H1 (cell line): Measurements from ENCODE around the gene SLFN5. TPM values are rescaled to one million over a fixed set of nuclear protein-coding genes. Genes with fewer than 3 reads are reported as not detected.

ENCODE experiments used
- CTCF ChIA-PET: fragments of 300-600 bp; sonication (Branson Sonifier 250); formaldehyde crosslinking; loops from one replicate; lab custom pipeline; 2021; ENCODE audit not compliant: partially characterized antibody; lab: Charles Lee
- POLR2A ChIA-PET: fragments of 300-600 bp; sonication (Branson Sonifier 250); formaldehyde crosslinking; loops from one replicate; lab custom pipeline; 2021; ENCODE audit warnings: inconsistent platforms; ENCODE audit not compliant: partially characterized antibody; lab: Charles Lee
- DNase-seq, 2 experiments: peaks; one replicate each; pipeline versions ENCODE4 v3.0.0 to v3.0.0-alpha.2; 2010 to 2022; ENCODE audit warnings: low spot score in 2 of 2, low read depth in 1 of 2, mixed read lengths in 1 of 2
- FAIRE-seq: peaks from 2 replicates; lab custom pipeline; 2011; peaks lifted over from hg19 to GRCh38; lab: Jason Lieb, UNC
- H2AFZ ChIP-seq: 2 replicates; pipeline ENCODE4 v1.8.1; 2012; ENCODE audit warnings: low read length, inconsistent platforms
- H2AK5ac ChIP-seq: 2 replicates; pipeline ENCODE4 v1.6.1; 2013; ENCODE audit warnings: low read depth, low read length
- H2BK120ac ChIP-seq: replicated peaks from 2 replicates; pipeline ENCODE3; 2013; ENCODE audit warnings: low read depth, low read length, inconsistent platforms
- H2BK12ac ChIP-seq: 2 replicates; pipeline ENCODE4 v1.6.1; 2013; ENCODE audit warnings: low read depth, low read length
- H2BK15ac ChIP-seq: 2 replicates; pipeline ENCODE4 v1.6.1; 2013; ENCODE audit warnings: low read length
- H2BK20ac ChIP-seq: 2 replicates; pipeline ENCODE4 v1.6.1; 2013; ENCODE audit warnings: low read length
- H2BK5ac ChIP-seq: 2 replicates; pipeline ENCODE4 v1.6.1; 2013; ENCODE audit warnings: low read depth, low read length
- H3K14ac ChIP-seq: 2 replicates; pipeline ENCODE4 v1.6.1; 2013; ENCODE audit warnings: inconsistent platforms; ENCODE audit not compliant: insufficient read length
- H3K18ac ChIP-seq: 2 replicates; pipeline ENCODE4 v1.6.1; 2013; ENCODE audit warnings: low read length; ENCODE audit errors: extremely low read depth
- H3K23ac ChIP-seq: 2 replicates; pipeline ENCODE4 v1.6.1; 2013; ENCODE audit warnings: inconsistent platforms; ENCODE audit not compliant: insufficient read length
- H3K23me2 ChIP-seq: 2 replicates; pipeline ENCODE4 v1.6.1; 2013; ENCODE audit warnings: low read depth, low read length
- H3K27ac ChIP-seq: 2 replicates; pipeline ENCODE4 v1.6.1; 2011; ENCODE audit warnings: low read depth, low read length, inconsistent platforms
- H3K27me3 ChIP-seq, 4 experiments: replicated peaks in 1 of 4; 1 replicate in 1 of 4; 2 replicates in 3 of 4; pipeline versions ENCODE4 v1.6.1 to v1.8.1; 2011 to 2013; ENCODE audit warnings: low read length in 3 of 4, mild to moderate bottlenecking in 3 of 4, inconsistent platforms in 2 of 4, mixed read lengths in 2 of 4, moderate library complexity in 1 of 4; ENCODE audit not compliant: control insufficient read depth in 3 of 4, insufficient read depth in 3 of 4; ENCODE audit errors: extremely low read depth in 1 of 4
- H3K36me3 ChIP-seq, 4 experiments: 2 replicates each; pipeline versions ENCODE4 v1.6.1 to v1.8.1; 2011 to 2013; ENCODE audit warnings: mild to moderate bottlenecking in 4 of 4, low read length in 3 of 4, moderate library complexity in 2 of 4, control low read depth in 1 of 4, inconsistent platforms in 1 of 4; ENCODE audit not compliant: insufficient read depth in 4 of 4, control insufficient read depth in 2 of 4
- H3K4ac ChIP-seq: replicated peaks from 2 replicates; pipeline ENCODE3; 2013; ENCODE audit warnings: low read length, low read depth, mixed read lengths, inconsistent platforms; ENCODE audit not compliant: insufficient read length
- H3K4me1 ChIP-seq, 4 experiments: replicated peaks in 1 of 4; 1 replicate in 1 of 4; 2 replicates in 3 of 4; pipeline versions ENCODE4 v1.6.1 to v1.8.1; 2011 to 2013; ENCODE audit warnings: low read length in 3 of 4, inconsistent platforms in 2 of 4, mixed read lengths in 1 of 4; ENCODE audit not compliant: insufficient read depth in 4 of 4, control insufficient read depth in 3 of 4
- H3K4me2 ChIP-seq, 2 experiments: 2 replicates each; pipeline versions ENCODE4 v1.6.1 to v1.8.1; 2011 to 2013; ENCODE audit warnings: low read depth in 2 of 2, low read length in 2 of 2, control low read depth in 1 of 2, inconsistent platforms in 1 of 2, mild to moderate bottlenecking in 1 of 2; ENCODE audit not compliant: insufficient read depth in 1 of 2
- H3K4me3 ChIP-seq, 4 experiments: fragments of 200-600, 300-600 bp in 1 of 4; sonication (generic), shearing (Covaris generic), sonication (Bioruptor Twin) in 1 of 4; 2 replicates each; pipeline versions ENCODE4 v1.5.1 to v1.8.1; 2011 to 2016; ENCODE audit warnings: low read length in 4 of 4, low read depth in 3 of 4, control low read depth in 2 of 4, inconsistent platforms in 2 of 4, mild to moderate bottlenecking in 2 of 4, mixed read lengths in 1 of 4, moderate library complexity in 1 of 4; ENCODE audit not compliant: insufficient read depth in 2 of 4; ENCODE audit errors: extremely low read depth in 1 of 4
- H3K56ac ChIP-seq: replicated peaks from 2 replicates; pipeline ENCODE3; 2013; ENCODE audit warnings: low read depth, mild to moderate bottlenecking, mixed read lengths, low read length, inconsistent platforms; ENCODE audit not compliant: insufficient read length
- H3K79me1 ChIP-seq: 2 replicates; pipeline ENCODE4 v1.6.1; 2013; ENCODE audit warnings: low read depth, low read length, control low read depth
- H3K79me2 ChIP-seq, 2 experiments: 2 replicates each; pipeline versions ENCODE4 v1.6.1 to v1.8.1; 2012 to 2013; ENCODE audit warnings: low read length in 2 of 2, mild to moderate bottlenecking in 2 of 2, inconsistent platforms in 1 of 2; ENCODE audit not compliant: insufficient read depth in 2 of 2, control insufficient read depth in 1 of 2
- H3K9ac ChIP-seq, 4 experiments: replicated peaks in 1 of 4; 1 replicate in 1 of 4; 2 replicates in 3 of 4; pipeline versions ENCODE4 v1.6.1 to v1.8.1; 2011 to 2013; ENCODE audit warnings: low read depth in 3 of 4, low read length in 3 of 4, control low read depth in 2 of 4, mild to moderate bottlenecking in 2 of 4, moderate library complexity in 2 of 4, inconsistent platforms in 1 of 4; ENCODE audit errors: extremely low read depth in 1 of 4
- H3K9me3 ChIP-seq, 2 experiments: 2 replicates each; pipeline versions ENCODE4 v1.6.1 to v1.8.1; 2012 to 2013; ENCODE audit warnings: mild to moderate bottlenecking in 2 of 2, moderate library complexity in 2 of 2, control low read depth in 1 of 2, inconsistent platforms in 1 of 2, low read depth in 1 of 2, low read length in 1 of 2, mixed read lengths in 1 of 2; ENCODE audit not compliant: insufficient read depth in 2 of 2
- H4K20me1 ChIP-seq, 2 experiments: replicated peaks in 1 of 2; 2 replicates each; pipeline versions ENCODE3 to v1.8.1; 2011 to 2013; ENCODE audit warnings: inconsistent platforms in 2 of 2, low read length in 2 of 2, mild to moderate bottlenecking in 1 of 2; ENCODE audit not compliant: insufficient read depth in 2 of 2, control insufficient read depth in 1 of 2
- H4K5ac ChIP-seq: 2 replicates; pipeline ENCODE4 v1.6.1; 2013; ENCODE audit warnings: low read length, low read depth, mixed read lengths, inconsistent platforms; ENCODE audit not compliant: insufficient read length
- H4K8ac ChIP-seq: 2 replicates; pipeline ENCODE4 v1.8.0; 2013; ENCODE audit warnings: mild to moderate bottlenecking, moderate library complexity, low read length, inconsistent platforms; ENCODE audit not compliant: insufficient read depth; ENCODE audit errors: extremely low read depth
- H4K91ac ChIP-seq: replicated peaks from 2 replicates; pipeline ENCODE3; 2013; ENCODE audit warnings: low read length, mixed read lengths, inconsistent platforms; ENCODE audit not compliant: insufficient read length
- ASH2L ChIP-seq: fragments of 200-600, 300-600 bp; sonication (generic); IDR thresholded peaks from one replicate; pipeline ENCODE4 v1.7.1; 2017; ENCODE audit warnings: low read length
- FOSL1 ChIP-seq: IDR thresholded peaks from 2 replicates; pipeline ENCODE4 v1.6.1; 2011; ENCODE audit warnings: mild to moderate bottlenecking, low read depth, low read length, moderate library complexity; ENCODE audit not compliant: insufficient read depth
- JUN ChIP-seq: IDR thresholded peaks from 2 replicates; pipeline ENCODE4 v1.6.1; 2011; ENCODE audit warnings: low read depth, mild to moderate bottlenecking, improper control_type of control experiment, low read length
- JUND ChIP-seq: IDR thresholded peaks from 2 replicates; pipeline ENCODE4 v1.6.1; 2011; ENCODE audit warnings: mild to moderate bottlenecking, improper control_type of control experiment, low read length
- KDM5A ChIP-seq: fragments of 200-600 bp; IDR thresholded peaks from 2 replicates; pipeline ENCODE4 v1.7.1; 2012; ENCODE audit warnings: mild to moderate bottlenecking, low read length, inconsistent platforms, mixed read lengths
- NRF1 ChIP-seq: IDR thresholded peaks from 2 replicates; pipeline ENCODE4 v1.6.1; 2011; ENCODE audit warnings: mild to moderate bottlenecking, low read depth, low read length, improper control_type of control experiment
- PHF8 ChIP-seq: fragments of 200-600 bp; sonication (generic); conservative IDR thresholded peaks from 2 replicates; pipeline ENCODE4 v1.7.1; 2012; ENCODE audit warnings: low read depth, mild to moderate bottlenecking, inconsistent platforms, low read length, moderate library complexity
- SIRT6 ChIP-seq: IDR thresholded peaks from one replicate; pipeline ENCODE4 v1.7.1; 2012; ENCODE audit warnings: low read length, inconsistent platforms
- WGBS, 2 experiments: shearing (Covaris generic) in 1 of 2; methylation state at CpG; one replicate each; pipeline versions ENCODE4 v1.1.6 to v1.1.7; 2013 to 2015; ENCODE audit warnings: low lambda C conversion rate in 2 of 2, mixed read lengths in 2 of 2, inconsistent platforms in 1 of 2, low coverage in 1 of 2, missing lambda C conversion rate in 1 of 2; ENCODE audit not compliant: insufficient replicate concordance in 2 of 2, insufficient coverage in 1 of 2, insufficient read length in 1 of 2; ENCODE audit errors: extremely low coverage in 1 of 2, missing lambda C conversion rate in 1 of 2; 5-methylcytosine and 5-hydroxymethylcytosine counted together
- polyA plus RNA-seq, 7 experiments: library from polyadenylated mRNA; depleted of rRNA in 3 of 7; stranded (reverse) in 5 of 7; unstranded in 2 of 7; fragments of >200 nt in 5 of 7; fragments of 200-250 nt in 2 of 7; gene quantifications; 1 replicate in 5 of 7; 2 replicates in 1 of 7; 4 replicates in 1 of 7; pipeline versions ENCODE4 v1.2.1 to v1.2.3, GENCODE V29; 2011 to 2013; ENCODE audit warnings: missing spikeins in 2 of 7, mixed read lengths in 2 of 7
- total RNA-seq: library from RNA; stranded (reverse); fragmentation: NEBNext Ultra II Directional; extraction: Animal tissue kit (Norgen Biotek cat#: 25700); gene quantifications from 2 replicates; pipeline ENCODE4 v1.2.1, GENCODE V29; 2021

SLFN5 gene
- total and polyA plus RNA-seq, 2 of the 8 experiments (the other 6 are each of a cell fraction or from before 2014, with no cell fraction given) = 0.86 to 3.0 TPM

DNA sequence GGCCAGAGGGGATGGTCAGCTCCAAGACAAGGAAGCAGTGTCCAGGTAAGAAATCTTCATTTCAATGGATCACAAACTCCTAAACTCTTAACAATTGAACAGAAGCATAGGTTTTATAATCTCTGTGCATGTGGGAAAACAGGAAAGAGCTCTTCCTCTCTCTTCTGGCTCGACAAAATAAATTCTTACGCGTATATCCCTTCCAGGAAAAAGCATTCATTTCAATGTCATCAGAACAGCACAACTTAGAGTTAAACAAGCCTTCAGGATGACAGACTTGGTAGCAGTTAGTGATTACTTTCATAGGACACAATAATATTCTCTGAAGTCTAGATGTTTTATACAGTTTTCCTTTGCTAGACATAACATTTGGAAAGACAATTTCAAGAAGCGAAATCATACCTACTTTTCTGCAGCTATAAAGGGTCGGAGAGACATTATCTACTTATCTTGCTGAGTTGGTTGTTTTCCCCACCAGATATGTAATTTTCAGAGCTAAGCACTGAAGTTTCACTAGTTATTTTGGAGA is 29.4 kb upstream of the SLFN5 start:
- TF ChIP-seq NRF1 = no peak
- no peak for TF ChIP-seq ASH2L
- TF ChIP-seq FOSL1 = no peak
- no peak for TF ChIP-seq PHF8
- TF ChIP-seq JUN = no peak
- TF ChIP-seq SIRT6 = no peak
- no peak for TF ChIP-seq KDM5A
- no peak for TF ChIP-seq JUND
- Histone ChIP-seq H3K23me2 (no peaks in the 10 kb centered on the region), H4K8ac (no peak overlapping the region), H2BK12ac (no peak overlapping the region), H3K4me1 (no peaks in the 10 kb centered on the region), H2BK5ac (no peak overlapping the region), H4K5ac (no peak overlapping the region), H3K79me2 (no peaks in the 10 kb centered on the region), H2AFZ (no peak overlapping the region), H3K79me1 (no peaks in the 10 kb centered on the region), H3K27me3 (no peaks in the 10 kb centered on the region), H3K14ac (no peak overlapping the region), H2BK15ac (no peak overlapping the region), H3K4me3 (no peak overlapping the region), H4K20me1 (no peaks in the 10 kb centered on the region), H3K56ac (no peak overlapping the region), H3K4me2 (no peak overlapping the region), H2BK20ac (no peak overlapping the region), H2AK5ac (no peak overlapping the region), H3K9me3 (no peaks in the 10 kb centered on the region), H3K9ac (no peak overlapping the region), H3K27ac (no peak overlapping the region), H3K4ac (no peak overlapping the region), H3K18ac (no peak overlapping the region), H2BK120ac (no peak overlapping the region), H4K91ac (no peak overlapping the region), H3K23ac (no peak overlapping the region), H3K36me3 (no peaks in the 10 kb centered on the region)
- no peak for FAIRE-seq
- CTCF ChIA-PET = interaction anchor here (0.7 to 1.4 kb wide), 4 partner anchors 25 to 428 kb away, joined by 3 to 5 read pairs (median 4); no protein-coding TSS in a partner anchor
- POLR2A ChIA-PET = no interaction called here
- WGBS, 2 experiments = 86% methylated on average over 5 of the region's 5 CpGs; no CpG with 5 or more reads in 1 of the 2 experiments
- no peak for DNase-seq
